ENCODE results near the gene CYP4F12.

GRCh38 chr19:15737722-15738121, 64.8 kb downstream of the CYP4F12 start, which contains the start of gene OR10H3:
- no peak for TF ChIP-seq BHLHE40 (IDR thresholded peaks at IDR 0.05; ENCODE audit: low read depth, low read length)
- no peak for TF ChIP-seq RAD21 (IDR thresholded peaks at IDR 0.05; ENCODE audit: low read length)
- TF ChIP-seq FOS (IDR thresholded peaks at IDR 0.05; ENCODE audit: low read depth, low read length) = no peak
- TF ChIP-seq, protein P1, sequence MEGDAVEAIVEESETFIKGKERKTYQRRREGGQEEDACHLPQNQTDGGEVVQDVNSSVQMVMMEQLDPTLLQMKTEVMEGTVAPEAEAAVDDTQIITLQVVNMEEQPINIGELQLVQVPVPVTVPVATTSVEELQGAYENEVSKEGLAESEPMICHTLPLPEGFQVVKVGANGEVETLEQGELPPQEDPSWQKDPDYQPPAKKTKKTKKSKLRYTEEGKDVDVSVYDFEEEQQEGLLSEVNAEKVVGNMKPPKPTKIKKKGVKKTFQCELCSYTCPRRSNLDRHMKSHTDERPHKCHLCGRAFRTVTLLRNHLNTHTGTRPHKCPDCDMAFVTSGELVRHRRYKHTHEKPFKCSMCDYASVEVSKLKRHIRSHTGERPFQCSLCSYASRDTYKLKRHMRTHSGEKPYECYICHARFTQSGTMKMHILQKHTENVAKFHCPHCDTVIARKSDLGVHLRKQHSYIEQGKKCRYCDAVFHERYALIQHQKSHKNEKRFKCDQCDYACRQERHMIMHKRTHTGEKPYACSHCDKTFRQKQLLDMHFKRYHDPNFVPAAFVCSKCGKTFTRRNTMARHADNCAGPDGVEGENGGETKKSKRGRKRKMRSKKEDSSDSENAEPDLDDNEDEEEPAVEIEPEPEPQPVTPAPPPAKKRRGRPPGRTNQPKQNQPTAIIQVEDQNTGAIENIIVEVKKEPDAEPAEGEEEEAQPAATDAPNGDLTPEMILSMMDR (conservative IDR thresholded peaks at IDR 0.05; ENCODE audit: low read depth, low read length) = no peak
- TF ChIP-seq MXI1 (IDR thresholded peaks at IDR 0.05; ENCODE audit: borderline replicate concordance, low read depth, low read length) = no peak
- TF ChIP-seq CHD1 (IDR thresholded peaks at IDR 0.05; ENCODE audit: low read depth, low read length) = no peak
- TF ChIP-seq CEBPB (IDR thresholded peaks at IDR 0.05; ENCODE audit: low read depth, low read length) = no peak
- no peak for TF ChIP-seq POLR2A (IDR thresholded peaks at IDR 0.05; ENCODE audit: low read depth, low read length)
- TF ChIP-seq NFE2L2 (IDR thresholded peaks at IDR 0.05; ENCODE audit: low read depth, low read length) = no peak
- no peak for TF ChIP-seq MAFK (IDR thresholded peaks at IDR 0.05; ENCODE audit: low read depth, low read length)
- TF ChIP-seq, protein P2, sequence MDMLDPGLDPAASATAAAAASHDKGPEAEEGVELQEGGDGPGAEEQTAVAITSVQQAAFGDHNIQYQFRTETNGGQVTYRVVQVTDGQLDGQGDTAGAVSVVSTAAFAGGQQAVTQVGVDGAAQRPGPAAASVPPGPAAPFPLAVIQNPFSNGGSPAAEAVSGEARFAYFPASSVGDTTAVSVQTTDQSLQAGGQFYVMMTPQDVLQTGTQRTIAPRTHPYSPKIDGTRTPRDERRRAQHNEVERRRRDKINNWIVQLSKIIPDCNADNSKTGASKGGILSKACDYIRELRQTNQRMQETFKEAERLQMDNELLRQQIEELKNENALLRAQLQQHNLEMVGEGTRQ (IDR thresholded peaks at IDR 0.05; ENCODE audit: low read depth, low read length) = no peak
- no peak for TF ChIP-seq ELK1 (IDR thresholded peaks at IDR 0.05; ENCODE audit: borderline replicate concordance, low read depth, low read length)
- no peak for TF ChIP-seq MAZ (IDR thresholded peaks at IDR 0.05; ENCODE audit: borderline replicate concordance, low read depth, low read length)

Measured in IMR-90 (cell line).